Ovary (tissue), 3 donors: ENCODE data around the gene PCDH7.

Experiments used
- CTCF ChIP-seq, 3 donors: fragments of 450-650 bp in 2 of 3; fragments of 200-600 bp in 1 of 3; IDR thresholded peaks; one replicate each; pipeline versions ENCODE4 v1.5.1 to v1.8.0; 2016 to 2022; ENCODE audit warnings: antibody characterized with exemption in 3 of 3, mild to moderate bottlenecking in 1 of 3
- POLR2A ChIP-seq: fragments of 450-650 bp; IDR thresholded peaks from one replicate; pipeline ENCODE4 v1.6.1; 2017; ENCODE audit warnings: antibody characterized with exemption, mild to moderate bottlenecking, moderate library complexity
- donor health status: DM: no; HTN: no; CAD: no.

- no peak for TF ChIP-seq POLR2A
- no peak for TF ChIP-seq CTCF (IDR thresholded peaks at IDR 0.05)
Observed at GRCh38 chr4:30718641-30719453, 1.3 kb upstream of the PCDH7 start.
